ENCODE measurements around the gene PRR29.

The PRR29 gene

GRCh38 chr17:63998050-63998720 lies at the start of gene PRR29:
TSS of gene PRR29 (plus strand) at chr17:63998351. CDS start at chr17:63998365, 14 bp downstream.
- no peak for DNase-seq (ENCODE audit: low read depth)

DNA sequence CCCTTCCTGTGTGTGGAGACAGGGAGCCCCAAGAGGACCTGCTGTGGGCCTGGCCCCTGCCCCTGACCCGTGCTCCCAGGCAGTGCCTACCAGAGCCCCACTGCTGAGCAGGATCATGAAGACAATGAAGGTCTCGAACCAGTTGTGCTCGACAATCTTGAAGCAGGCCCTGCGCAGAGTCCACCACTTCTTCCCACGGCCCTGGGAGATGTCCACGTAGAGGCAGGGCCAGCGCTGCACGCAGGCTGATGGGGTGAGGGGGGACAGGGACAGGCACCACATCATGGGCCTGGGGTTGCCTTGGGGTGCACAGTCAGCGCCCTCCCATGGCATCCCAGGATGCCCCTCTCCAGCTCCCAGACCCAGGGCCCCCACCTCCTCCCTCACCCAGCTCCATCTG lies 49.6 kb upstream of the PRR29 start:
- no peak for DNase-seq (ENCODE audit: low read depth)

DNA sequence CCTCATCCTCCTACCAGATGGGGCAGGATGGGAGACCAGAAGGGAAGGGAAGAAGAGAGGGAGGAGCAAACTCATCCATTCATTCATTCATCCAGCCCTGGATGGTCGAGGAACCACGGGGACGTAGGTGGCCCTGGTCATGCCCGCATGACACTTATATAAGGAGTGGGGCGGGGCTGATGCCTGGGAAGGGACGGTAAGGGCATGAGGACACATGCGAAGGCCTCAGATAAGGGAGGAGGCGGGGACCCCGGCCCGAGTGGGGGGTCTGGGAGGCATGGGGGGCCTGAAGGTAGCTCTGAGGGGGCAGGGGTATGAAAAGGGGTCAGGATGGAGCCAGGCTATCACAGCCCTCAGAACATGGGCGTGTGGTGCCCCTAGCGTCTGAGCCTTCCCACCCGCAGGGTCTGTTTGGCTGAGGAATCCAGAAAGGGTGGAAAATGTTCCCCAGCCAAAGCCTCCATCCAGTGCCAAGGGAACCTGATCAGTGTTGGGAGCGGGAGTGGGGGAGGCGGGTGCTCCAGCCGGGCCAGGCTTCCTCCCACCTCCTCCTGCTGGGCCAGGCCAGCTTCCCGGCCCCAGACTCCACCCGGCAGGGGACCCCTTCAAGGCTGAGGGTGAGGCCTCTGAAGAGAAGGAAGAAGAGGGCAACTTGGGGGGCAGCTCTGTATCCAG lies 48.4 kb upstream of the PRR29 start:
- no peak for DNase-seq (ENCODE audit: low read depth)

DNA sequence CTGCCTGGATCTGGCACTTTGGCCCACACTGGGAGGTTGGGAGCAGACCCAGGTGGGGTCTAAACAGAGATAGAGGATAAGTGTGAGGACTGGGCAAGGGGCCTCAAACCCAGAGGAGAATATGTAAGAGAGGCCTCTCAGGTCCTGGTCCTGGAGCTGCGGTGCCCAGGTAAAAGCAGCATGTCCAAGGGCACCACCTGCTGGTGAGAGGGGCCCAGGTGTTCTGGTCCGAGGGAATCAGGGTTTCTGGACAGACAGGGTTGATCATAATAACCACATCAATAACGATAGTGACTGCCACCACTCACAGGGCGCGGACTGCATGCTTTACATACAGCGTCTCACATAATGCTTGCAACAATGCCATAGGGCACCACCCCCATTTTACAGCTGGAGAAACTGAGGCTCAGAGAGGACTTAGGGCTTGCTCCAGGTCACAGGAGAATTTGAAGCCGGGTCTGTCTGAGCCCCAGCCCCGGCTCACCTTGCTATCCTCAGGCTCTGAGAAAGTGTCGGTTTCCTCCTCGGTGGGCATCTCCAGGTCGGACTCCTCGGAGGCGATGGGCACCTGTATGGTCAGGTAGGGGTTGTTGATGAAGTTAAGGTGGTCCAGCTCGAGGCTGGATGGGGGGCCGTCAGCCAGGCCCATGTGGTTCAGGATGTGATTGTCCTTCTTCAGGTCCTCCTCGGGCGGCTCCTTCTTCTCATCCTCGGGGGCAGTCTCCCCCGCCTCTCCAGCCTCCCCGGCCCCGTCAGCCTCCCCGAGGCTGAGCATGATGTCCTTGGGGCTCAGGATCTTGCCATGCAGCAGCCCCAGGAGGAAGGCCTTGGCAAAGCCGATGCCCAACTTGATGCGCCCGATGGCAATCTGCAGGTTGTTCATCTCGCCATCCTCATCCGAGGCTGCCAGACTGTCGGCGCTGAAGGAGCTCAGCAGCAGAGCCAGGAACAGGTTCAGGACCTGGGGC lies 46.9 kb upstream of the PRR29 start:
- no peak for DNase-seq (ENCODE audit: low read depth)

DNA sequence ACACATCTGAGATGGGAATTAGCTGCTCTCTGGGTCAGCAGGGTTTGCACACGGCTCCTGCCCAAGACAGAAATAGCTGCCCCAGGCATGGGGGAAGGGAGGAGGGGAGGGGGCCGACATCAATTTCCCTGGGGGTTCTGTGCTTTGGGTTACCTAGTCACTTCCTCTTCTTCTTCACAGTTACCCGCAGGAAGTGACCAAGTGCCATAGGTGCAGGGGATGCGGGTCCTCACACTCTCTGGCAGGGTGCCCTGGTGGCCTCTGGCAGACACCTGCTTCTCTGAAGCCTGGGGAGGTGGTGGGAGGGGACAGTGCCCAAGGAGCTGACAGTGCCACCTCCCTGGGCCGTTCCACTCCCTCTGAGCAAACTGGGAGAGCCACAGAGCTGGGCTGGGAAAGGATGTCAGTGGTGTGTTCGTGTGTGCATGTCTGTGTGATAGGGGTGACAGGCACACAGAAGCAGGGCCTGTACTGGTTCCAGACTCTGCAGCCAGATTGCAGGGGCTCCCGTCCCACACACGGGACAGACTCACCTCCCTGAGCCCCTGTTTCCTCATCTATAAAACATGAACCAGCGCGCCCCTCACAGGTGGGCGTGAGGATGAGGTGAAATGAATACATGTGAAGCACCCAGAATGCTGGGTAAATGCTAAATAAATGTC lies 43.6 kb upstream of the PRR29 start:
- no peak for DNase-seq (ENCODE audit: low read depth)

GRCh38 chr17:63955232-63955631 lies 42.9 kb upstream of the PRR29 start:
- DNase-seq (ENCODE audit: low read depth), result no peak

GRCh38 chr17:63955791-63956190 lies 42.4 kb upstream of the PRR29 start:
- DNase-seq (ENCODE audit: low read depth), result no peak

GRCh38 chr17:63956296-63956920 lies 41.7 kb upstream of the PRR29 start:
- peak; percentile 17 for DNase-seq (ENCODE audit: low read depth)

DNA sequence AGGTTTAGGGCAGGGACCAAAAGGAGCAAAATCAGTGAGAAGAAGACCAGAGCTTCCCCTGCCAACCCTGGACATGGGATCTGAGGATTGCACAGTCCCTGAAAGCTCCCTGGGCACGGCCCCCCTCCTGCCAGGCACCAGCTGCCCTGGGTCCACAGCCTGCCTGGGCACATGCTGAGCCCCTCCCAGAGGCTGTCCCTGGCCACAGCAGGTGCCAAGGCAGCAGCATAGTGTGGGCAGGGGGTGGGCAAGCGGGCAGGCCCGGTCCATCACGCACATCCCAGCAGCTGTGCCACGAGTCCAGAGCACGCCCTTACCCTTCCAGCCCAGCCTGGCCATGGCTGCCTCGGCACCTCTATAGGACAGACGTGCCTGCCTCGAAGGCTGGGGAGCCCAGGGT lies 38.1 kb upstream of the PRR29 start:
- DNase-seq (ENCODE audit: low read depth), result no peak

DNA sequence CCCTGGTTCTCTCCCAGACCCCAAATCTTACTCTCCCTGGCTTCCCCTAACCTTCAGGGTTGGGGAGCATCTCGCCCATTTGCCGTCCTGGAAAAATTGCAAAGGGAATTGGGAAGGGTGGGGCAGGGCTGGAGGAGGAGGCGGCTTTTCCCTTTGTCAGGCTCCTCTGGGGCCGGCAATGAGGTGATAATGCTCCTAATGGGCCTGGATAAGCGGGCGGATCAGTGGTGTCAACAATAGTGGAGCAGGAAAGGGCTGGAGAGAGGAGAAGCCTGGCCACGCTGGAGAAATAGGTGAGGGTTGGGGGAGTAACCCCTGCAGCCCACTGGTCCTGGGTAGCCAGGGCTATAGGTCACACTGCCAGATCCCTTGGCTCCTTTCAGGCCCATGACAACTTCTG lies 37.7 kb upstream of the PRR29 start:
- no peak for DNase-seq (ENCODE audit: low read depth)

- DNase-seq (ENCODE audit: low read depth), result no peak
These were observed 36.6 kb upstream of the PRR29 start for GRCh38 chr17:63961355-63962212.

DNA sequence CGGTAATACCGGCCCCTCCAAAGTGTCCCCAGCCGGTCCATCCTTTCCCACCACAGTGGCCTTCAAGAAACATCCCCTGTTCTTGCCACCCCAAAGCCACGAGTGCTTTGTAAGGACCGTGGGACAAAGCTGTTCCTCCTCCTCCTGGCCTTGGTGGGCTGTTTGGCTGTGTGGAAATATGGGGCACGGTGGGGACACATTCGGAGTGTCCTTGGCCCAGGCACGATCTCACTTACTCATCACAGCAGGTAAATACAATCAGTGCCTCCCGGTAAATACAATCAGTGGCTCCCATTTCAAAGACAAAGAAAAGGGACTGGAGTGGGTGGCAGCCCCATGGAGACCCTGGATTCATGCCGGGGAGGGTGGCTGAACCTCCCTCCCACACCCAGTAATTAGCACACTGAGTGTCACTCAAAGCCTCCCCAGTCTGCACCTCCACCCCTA lies 35.8 kb upstream of the PRR29 start:
- no peak for DNase-seq (ENCODE audit: low read depth)

- no peak for DNase-seq (ENCODE audit: low read depth)
These were observed 35.0 kb upstream of the PRR29 start for GRCh38 chr17:63963123-63963522.

- no peak for DNase-seq (ENCODE audit: low read depth)
These were observed 31.4 kb upstream of the PRR29 start for GRCh38 chr17:63966646-63967264.

GRCh38 chr17:63967953-63968352 lies 30.2 kb upstream of the PRR29 start:
- no peak for DNase-seq (ENCODE audit: low read depth)

DNA sequence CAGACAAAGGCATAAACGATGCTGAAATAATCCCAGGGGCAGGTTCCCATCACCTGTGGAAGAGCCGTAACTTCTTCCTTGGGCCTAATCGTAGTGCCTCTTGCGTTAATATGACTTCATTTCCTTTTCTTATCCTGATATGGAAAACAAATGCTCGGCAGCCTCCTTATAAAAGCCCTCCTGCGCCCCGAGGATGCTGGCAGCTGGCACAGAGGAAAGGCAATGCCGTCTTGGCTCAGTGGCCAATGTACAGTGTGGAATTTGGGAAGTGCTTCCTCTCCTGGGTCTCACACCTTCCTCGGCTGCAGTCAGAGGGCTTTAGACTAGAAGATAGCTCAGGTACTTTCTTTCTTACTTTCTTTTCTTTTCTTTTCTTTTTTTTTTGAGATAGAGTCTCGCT lies 28.9 kb upstream of the PRR29 start:
- DNase-seq (ENCODE audit: low read depth), result no peak

DNA sequence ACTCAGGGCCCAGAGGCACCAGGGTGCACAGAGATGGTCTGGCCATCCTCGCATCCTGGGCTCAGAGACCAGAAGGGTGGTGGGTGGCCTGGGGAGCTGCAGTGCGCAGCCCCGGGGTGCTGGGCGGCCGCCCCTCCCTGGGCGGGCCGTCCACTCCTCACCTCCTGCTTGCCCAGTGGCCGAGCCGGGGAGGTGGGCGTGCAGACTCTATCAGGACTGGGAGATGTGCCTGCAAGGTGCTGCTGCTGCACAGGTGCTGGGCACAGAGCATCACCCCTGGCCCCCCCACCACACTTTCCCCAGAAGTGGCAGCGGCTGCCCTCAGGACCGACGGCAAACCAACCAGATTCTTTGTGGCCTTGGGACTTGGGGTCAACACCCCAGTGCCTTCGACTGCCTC lies 25.4 kb upstream of the PRR29 start, which contains the start of gene SCN4A:
TSS of gene SCN4A (minus strand) at position 123 of the 400 bp plus-strand sequence. CDS start at position 46, 77 bp downstream.
- DNase-seq (ENCODE audit: low read depth), result no peak

DNA sequence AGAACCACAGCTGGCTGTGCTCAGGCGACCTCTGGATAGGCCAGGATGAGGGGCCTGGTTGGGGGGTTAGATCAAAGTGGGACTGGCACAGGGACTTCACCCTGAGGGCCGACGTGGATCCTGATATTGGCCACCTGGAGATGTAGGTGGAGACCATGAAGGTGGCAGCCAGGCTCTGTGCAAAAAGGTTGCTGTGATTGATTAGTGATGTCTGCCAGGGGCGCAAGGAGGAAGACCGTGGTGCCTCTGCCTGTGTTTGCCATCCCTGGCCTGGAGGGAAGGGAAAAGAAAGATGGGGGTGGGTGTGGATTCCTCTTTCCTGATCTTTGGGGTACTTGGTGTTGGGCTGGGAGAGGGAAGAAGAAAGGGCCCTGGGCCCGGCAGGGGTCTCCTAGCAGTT lies 24.9 kb upstream of the PRR29 start:
- DNase-seq (ENCODE audit: low read depth), result no peak

DNA sequence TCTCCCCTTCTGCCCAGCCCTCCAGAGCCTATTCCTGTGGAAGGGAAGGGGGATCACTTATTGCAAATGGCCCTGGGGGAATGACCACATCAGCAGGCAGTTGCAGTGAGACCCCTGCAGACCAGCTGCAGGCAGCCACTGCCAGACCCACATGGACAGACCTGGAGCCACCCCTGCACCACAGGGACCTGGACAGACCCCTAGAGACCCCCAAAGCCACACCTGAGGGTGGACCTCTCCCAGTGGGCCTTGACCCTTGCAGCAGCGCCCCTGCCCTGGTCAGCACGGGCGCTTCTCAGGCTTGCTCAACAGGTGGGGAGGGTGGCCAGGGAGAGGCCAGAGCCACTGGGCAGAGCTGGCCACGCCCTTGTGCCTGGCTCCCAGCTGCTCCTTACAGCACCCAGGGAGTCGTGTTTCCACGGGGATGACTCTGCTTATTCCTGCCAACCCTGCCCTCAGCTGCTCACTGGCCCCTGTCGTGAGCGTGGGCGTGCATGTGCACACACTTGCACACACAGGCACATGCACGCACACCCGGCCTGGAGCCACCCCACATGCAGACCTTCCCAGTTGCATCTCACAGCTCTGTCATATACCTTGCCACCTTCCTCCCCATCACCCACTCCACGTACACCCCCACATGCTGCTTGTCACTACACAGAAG lies 24.1 kb upstream of the PRR29 start:
- DNase-seq (ENCODE audit: low read depth), result no peak
